ENCODE data around the gene F7. TPM values are rescaled to one million over a fixed set of nuclear protein-coding genes. Genes with fewer than 3 reads are reported as not detected.
A peak's percentile ranks its signal among the peaks of the same experiment; 100 is the strongest.

F7 gene
- total RNA-seq, 1 donor from 2014 or later = 7.3 TPM

DNA sequence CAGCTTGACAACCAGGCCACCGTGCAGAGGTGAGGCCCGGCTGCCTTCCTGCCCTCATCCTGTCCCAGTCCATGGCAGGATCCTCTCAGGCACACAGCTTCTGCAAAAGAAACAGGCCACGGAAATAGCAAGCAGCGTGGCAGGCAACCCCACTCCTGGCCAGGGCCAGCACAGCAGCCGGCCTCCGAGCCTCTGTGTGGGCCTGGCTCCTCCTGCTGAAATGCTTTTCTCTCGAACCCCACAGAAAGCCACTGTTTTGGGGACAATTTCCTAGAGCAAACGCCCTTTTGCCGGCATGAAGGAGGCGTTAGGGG, 39.5 kb upstream of the F7 start:
- TF ChIP-seq CTCF (IDR thresholded peaks at IDR 0.05; ENCODE audit: unreplicated experiment) = no peak
- H3K4me1 Mint-ChIP-seq (ENCODE audit: low read depth) = peaks cover 9% of the 10 kb centered on the region
- no peak for DNase-seq (ENCODE audit: low spot score, unreplicated experiment)

DNA sequence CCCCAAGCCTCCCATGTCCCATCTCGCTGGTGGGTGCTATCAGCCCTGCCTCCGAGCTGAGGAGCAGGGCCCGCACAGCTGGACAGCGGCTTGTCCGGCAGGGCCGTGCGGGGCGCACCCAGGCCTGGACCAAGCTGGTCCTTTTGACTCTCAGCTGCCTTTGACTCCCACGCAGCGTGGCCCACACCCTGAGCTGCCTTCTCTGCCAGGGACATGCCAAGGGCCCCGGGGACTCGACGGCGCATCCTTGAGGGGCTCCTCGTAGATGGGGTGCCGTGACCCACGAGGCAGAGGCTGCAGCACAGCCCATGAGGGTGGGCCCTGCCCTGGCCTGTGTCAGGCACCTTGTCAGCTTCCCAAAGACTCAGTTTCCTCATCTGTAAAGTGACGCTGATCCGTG, 38.8 kb upstream of the F7 start:
- Mint-ChIP-seq H3K36me3 (ENCODE audit: insufficient read depth) (peaks cover 22% of the 10 kb centered on the region), H3K4me1 (ENCODE audit: low read depth) (peaks cover 9% of the 10 kb centered on the region), H3K4me3 (ENCODE audit: low read depth) (no peak overlapping the region), H3K27ac (no peak overlapping the region), H3K27me3 (no peaks in the 10 kb centered on the region), H3K9me3 (ENCODE audit: low read depth) (no peaks in the 10 kb centered on the region)
- DNase-seq (ENCODE audit: low spot score, unreplicated experiment) = no peak
- no peak for TF ChIP-seq CTCF (IDR thresholded peaks at IDR 0.05; ENCODE audit: unreplicated experiment)

More for the DNA sequence above, 39.5 kb upstream of the F7 start:
- Mint-ChIP-seq H3K4me3 (ENCODE audit: low read depth) (no peak overlapping the region), H3K27ac (no peak overlapping the region), H3K27me3 (no peaks in the 10 kb centered on the region), H3K36me3 (ENCODE audit: insufficient read depth) (peaks cover 17% of the 10 kb centered on the region), H3K9me3 (ENCODE audit: low read depth) (no peaks in the 10 kb centered on the region)

- Mint-ChIP-seq H3K4me3 (ENCODE audit: low read depth) (no peak overlapping the region), H3K27ac (peak overlapping the region; percentile 65), H3K4me1 (ENCODE audit: low read depth) (peaks cover 11% of the 10 kb centered on the region), H3K9me3 (ENCODE audit: low read depth) (no peaks in the 10 kb centered on the region), H3K36me3 (ENCODE audit: insufficient read depth) (peaks cover 33% of the 10 kb centered on the region), H3K27me3 (no peaks in the 10 kb centered on the region)
- no peak for TF ChIP-seq CTCF (IDR thresholded peaks at IDR 0.05; ENCODE audit: unreplicated experiment)
- no peak for DNase-seq (ENCODE audit: low spot score, unreplicated experiment)
Measured at GRCh38 chr13:113069861-113070805, 35.5 kb upstream of the F7 start.

GRCh38 chr13:113070855-113071254, 34.7 kb upstream of the F7 start:
- TF ChIP-seq CTCF (IDR thresholded peaks at IDR 0.05; ENCODE audit: unreplicated experiment) = no peak
- H3K27me3 Mint-ChIP-seq = no peaks in the 10 kb centered on the region
- no peak overlapping the region for H3K27ac Mint-ChIP-seq
- H3K36me3 Mint-ChIP-seq (ENCODE audit: insufficient read depth) = peaks cover 33% of the 10 kb centered on the region
- DNase-seq (ENCODE audit: low spot score, unreplicated experiment) = no peak
- no peaks in the 10 kb centered on the region for H3K9me3 Mint-ChIP-seq (ENCODE audit: low read depth)
- no peak overlapping the region for H3K4me3 Mint-ChIP-seq (ENCODE audit: low read depth)
- peaks cover 11% of the 10 kb centered on the region for H3K4me1 Mint-ChIP-seq (ENCODE audit: low read depth)

DNA sequence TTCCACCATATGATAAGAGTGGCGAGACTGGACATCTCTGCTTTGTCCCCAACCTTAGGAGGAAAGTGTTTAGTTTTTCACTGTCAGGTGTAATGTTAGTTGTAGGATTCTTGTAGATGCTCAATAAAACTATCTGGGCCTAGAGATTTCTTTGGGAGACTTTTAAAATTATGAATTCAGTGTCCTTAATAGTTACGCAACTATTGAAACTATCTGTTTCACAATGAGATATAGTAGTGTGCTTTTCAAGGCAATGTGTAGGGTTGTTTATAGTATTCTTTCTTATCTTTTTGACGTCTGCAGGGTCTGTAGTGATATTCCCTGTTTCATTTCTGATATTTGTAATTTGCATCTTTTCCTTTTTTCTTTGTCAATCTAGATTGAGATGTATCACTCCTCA, 33.2 kb upstream of the F7 start:
- no peaks in the 10 kb centered on the region for H3K9me3 Mint-ChIP-seq (ENCODE audit: low read depth)
- TF ChIP-seq CTCF (IDR thresholded peaks at IDR 0.05; ENCODE audit: unreplicated experiment) = no peak
- no peak overlapping the region for H3K4me3 Mint-ChIP-seq (ENCODE audit: low read depth)
- H3K4me1 Mint-ChIP-seq (ENCODE audit: low read depth) = peaks cover 11% of the 10 kb centered on the region
- H3K27ac Mint-ChIP-seq = no peak overlapping the region
- H3K27me3 Mint-ChIP-seq = no peaks in the 10 kb centered on the region
- no peak for DNase-seq (ENCODE audit: low spot score, unreplicated experiment)
- peaks cover 34% of the 10 kb centered on the region for H3K36me3 Mint-ChIP-seq (ENCODE audit: insufficient read depth)

Measured in progenitor cell of endocrine pancreas (in vitro differentiated cells).